ENCODE results near the gene RPL10. TPM values are rescaled to one million over a fixed set of nuclear protein-coding genes. Genes with fewer than 3 reads are reported as not detected.

RPL10 gene
- total RNA-seq, 1 experiment from 2014 or later, result 3,447 TPM

DNA sequence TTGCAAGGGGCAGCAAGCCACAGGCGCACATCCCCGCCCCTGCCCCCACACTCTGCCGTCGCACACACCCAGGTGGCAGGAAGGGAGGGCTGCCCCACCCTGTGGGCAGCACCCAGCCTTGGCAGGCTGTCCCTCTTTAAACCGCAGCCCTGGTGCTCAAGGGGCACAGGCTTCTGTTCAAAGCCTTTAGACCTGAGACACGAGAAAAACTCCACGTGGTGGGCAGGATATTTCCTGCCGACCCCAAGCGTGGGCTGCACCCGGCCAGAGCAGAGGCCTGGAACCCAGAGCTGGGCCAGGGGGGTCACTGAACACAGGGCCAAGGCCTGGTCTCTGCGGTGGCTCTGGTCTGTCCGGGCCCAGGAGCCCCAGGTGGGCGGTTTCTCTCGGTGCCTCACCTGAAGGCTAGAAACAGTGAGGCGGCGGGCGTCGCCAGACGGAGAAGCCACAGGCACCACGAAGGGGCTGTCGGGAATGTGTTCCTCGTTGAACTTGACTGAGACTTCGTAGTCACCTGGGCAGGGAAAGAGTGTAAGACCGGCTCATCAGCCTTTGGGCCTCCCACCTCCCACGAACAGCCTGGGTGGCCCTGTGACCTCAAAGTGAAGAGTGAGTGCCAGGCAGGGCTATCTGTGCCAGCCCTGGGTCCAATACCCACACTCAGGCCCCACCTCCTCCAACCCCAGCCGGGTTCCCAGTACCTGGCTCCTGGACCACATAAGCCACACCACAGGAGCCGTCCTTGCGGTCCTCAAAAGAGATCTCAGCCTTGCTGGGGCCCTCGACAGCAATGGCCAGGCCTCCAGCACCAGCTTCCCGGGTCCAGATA is 46.8 kb upstream of the RPL10 start:
- Histone ChIP-seq H3K79me2 (ENCODE audit: low read depth) (no peaks in the 10 kb centered on the region), H3K4me2 (no peak overlapping the region), H3K27me3 (ENCODE audit: insufficient read depth, low read depth) (no peaks in the 10 kb centered on the region), H3F3A (ENCODE audit: insufficient read depth, low read depth) (peaks cover 14% of the 10 kb centered on the region), H2AFZ (no peak overlapping the region), H4K20me1 (ENCODE audit: insufficient read depth) (0 out of 2 replicates have a peak, but pooled peaks cover 9% of the 10 kb centered on the region), H3K36me3 (ENCODE audit: low read depth) (no peaks in the 10 kb centered on the region), H3K4me3 (no peak overlapping the region), H3K9me2 (ENCODE audit: insufficient read depth) (no peaks in the 10 kb centered on the region), H3K9me3 (ENCODE audit: insufficient read depth, low read depth) (no peaks in the 10 kb centered on the region), H3K27ac (no peak overlapping the region), H3K4me1 (replicated peaks; ENCODE audit: insufficient read depth) (no peaks in the 10 kb centered on the region)
- TF ChIP-seq EZH2 (IDR thresholded peaks at IDR 0.05; ENCODE audit: low read depth), result no peak
- TF ChIP-seq, protein P1, sequence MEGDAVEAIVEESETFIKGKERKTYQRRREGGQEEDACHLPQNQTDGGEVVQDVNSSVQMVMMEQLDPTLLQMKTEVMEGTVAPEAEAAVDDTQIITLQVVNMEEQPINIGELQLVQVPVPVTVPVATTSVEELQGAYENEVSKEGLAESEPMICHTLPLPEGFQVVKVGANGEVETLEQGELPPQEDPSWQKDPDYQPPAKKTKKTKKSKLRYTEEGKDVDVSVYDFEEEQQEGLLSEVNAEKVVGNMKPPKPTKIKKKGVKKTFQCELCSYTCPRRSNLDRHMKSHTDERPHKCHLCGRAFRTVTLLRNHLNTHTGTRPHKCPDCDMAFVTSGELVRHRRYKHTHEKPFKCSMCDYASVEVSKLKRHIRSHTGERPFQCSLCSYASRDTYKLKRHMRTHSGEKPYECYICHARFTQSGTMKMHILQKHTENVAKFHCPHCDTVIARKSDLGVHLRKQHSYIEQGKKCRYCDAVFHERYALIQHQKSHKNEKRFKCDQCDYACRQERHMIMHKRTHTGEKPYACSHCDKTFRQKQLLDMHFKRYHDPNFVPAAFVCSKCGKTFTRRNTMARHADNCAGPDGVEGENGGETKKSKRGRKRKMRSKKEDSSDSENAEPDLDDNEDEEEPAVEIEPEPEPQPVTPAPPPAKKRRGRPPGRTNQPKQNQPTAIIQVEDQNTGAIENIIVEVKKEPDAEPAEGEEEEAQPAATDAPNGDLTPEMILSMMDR (conservative IDR thresholded peaks at IDR 0.05), result no peak
- intact Hi-C loops (cut with micrococcal nuclease; ENCODE audit: unreplicated experiment), result no loop called here
- peak in 1 of 2 experiments; percentile 48 for DNase-seq
- ChIA-PET POLR2A (ENCODE audit: unreplicated experiment) (interaction anchor here (0.6 kb wide), 1 partner anchor 18 kb away, joined by 8 read pairs; no protein-coding TSS in a partner anchor), CTCF (no interaction called here)
- no TSS peak for BruUV-seq (replicated peaks)

DNA sequence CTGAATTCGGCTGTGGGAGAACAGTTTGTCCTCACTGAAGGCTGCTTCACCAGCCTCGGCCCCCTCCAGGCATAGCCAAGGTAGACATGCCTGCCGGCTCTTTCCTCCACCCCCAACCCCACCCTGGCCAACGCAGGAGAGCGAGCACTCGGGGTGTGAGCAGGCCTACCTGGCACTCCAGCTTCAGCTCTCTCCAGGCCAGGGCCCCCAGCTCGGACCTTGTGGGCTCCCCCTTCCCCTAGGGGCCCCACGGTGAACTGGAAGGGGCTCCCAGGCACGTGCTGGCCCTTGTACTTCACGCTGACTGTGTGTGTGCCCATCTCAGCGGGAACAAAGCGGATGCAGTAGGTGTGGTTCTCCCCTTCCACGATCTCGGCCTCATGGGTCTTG is 46.2 kb upstream of the RPL10 start:
- no TSS peak for BruUV-seq (replicated peaks)
- POLR2A ChIA-PET (ENCODE audit: unreplicated experiment), result interaction anchor here (0.6 kb wide), 1 partner anchor 18 kb away, joined by 8 read pairs; no protein-coding TSS in a partner anchor
- intact Hi-C loops (cut with micrococcal nuclease; ENCODE audit: unreplicated experiment), result no loop called here
- Histone ChIP-seq H3K79me2 (ENCODE audit: low read depth) (no peaks in the 10 kb centered on the region), H3F3A (ENCODE audit: insufficient read depth, low read depth) (peaks cover 14% of the 10 kb centered on the region), H3K4me3 (no peak overlapping the region), H3K9me3 (ENCODE audit: insufficient read depth, low read depth) (no peaks in the 10 kb centered on the region), H3K4me1 (replicated peaks; ENCODE audit: insufficient read depth) (no peaks in the 10 kb centered on the region), H2AFZ (no peak overlapping the region), H3K9me2 (ENCODE audit: insufficient read depth) (no peaks in the 10 kb centered on the region), H3K36me3 (ENCODE audit: low read depth) (no peaks in the 10 kb centered on the region), H4K20me1 (ENCODE audit: insufficient read depth) (0 out of 2 replicates have a peak, but pooled peaks cover 10% of the 10 kb centered on the region), H3K27me3 (ENCODE audit: insufficient read depth, low read depth) (no peaks in the 10 kb centered on the region), H3K4me2 (no peak overlapping the region), H3K27ac (no peak overlapping the region)
- CTCF ChIA-PET, result no interaction called here
- DNase-seq, result peak in 1 of 2 experiments; percentile 10
- TF ChIP-seq, protein P1 (conservative IDR thresholded peaks at IDR 0.05), result no peak
- TF ChIP-seq EZH2 (IDR thresholded peaks at IDR 0.05; ENCODE audit: low read depth), result no peak

DNA sequence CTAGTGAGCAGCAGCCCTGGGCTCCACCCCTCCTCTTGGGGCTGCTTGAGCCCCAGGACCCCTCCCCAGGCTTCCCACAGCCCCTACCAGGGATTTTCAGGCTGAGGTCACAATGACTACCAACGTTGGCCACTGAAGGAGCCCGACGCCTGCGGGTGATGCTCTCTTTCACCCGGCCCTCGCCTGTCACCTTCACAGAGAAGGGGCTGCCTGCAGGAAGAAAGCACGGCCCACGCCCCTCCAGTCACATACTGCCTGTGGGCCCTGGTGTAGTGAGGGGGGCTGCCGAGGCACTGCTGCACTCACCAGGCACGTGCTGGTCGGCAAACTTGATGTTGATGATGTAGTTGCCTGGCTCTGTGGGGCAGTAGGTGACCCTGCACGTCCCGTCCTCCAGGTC is 45.7 kb upstream of the RPL10 start:
- Histone ChIP-seq H3F3A (ENCODE audit: insufficient read depth, low read depth) (peaks cover 9% of the 10 kb centered on the region), H3K79me2 (ENCODE audit: low read depth) (no peaks in the 10 kb centered on the region), H3K36me3 (ENCODE audit: low read depth) (no peaks in the 10 kb centered on the region), H4K20me1 (ENCODE audit: insufficient read depth) (0 out of 2 replicates have a peak, but pooled peaks cover 10% of the 10 kb centered on the region), H3K9me3 (ENCODE audit: insufficient read depth, low read depth) (no peaks in the 10 kb centered on the region), H3K4me2 (no peak overlapping the region), H3K27ac (no peak overlapping the region), H3K27me3 (ENCODE audit: insufficient read depth, low read depth) (no peaks in the 10 kb centered on the region), H3K4me3 (no peak overlapping the region), H3K4me1 (replicated peaks; ENCODE audit: insufficient read depth) (no peaks in the 10 kb centered on the region), H3K9me2 (ENCODE audit: insufficient read depth) (no peaks in the 10 kb centered on the region), H2AFZ (no peak overlapping the region)
- intact Hi-C loops (cut with micrococcal nuclease; ENCODE audit: unreplicated experiment), result no loop called here
- TSS peak; percentile 25 for BruUV-seq (replicated peaks)
- DNase-seq, result no peak
- TF ChIP-seq, protein P1 (conservative IDR thresholded peaks at IDR 0.05), result no peak
- no peak for TF ChIP-seq EZH2 (IDR thresholded peaks at IDR 0.05; ENCODE audit: low read depth)
- POLR2A ChIA-PET (ENCODE audit: unreplicated experiment), result no interaction called here
- CTCF ChIA-PET, result no interaction called here
